ENCODE results near the gene PSD2.

Gene PSD2

GRCh38 chr5:139795074-139796001 lies at the start of gene PSD2:
PSD2 (plus strand) TSS chr5:139795808; CDS start chr5:139809441, 13,633 bp downstream.
- peak within 1 kb of the TSS in 1 of 2 donors; percentile 15 for H3K4me3 ChIP-seq (replicated peaks in 1 of 2; ENCODE audit: low read depth in 2 of 2, low read length in 2 of 2)
- TF ChIP-seq, protein P1, sequence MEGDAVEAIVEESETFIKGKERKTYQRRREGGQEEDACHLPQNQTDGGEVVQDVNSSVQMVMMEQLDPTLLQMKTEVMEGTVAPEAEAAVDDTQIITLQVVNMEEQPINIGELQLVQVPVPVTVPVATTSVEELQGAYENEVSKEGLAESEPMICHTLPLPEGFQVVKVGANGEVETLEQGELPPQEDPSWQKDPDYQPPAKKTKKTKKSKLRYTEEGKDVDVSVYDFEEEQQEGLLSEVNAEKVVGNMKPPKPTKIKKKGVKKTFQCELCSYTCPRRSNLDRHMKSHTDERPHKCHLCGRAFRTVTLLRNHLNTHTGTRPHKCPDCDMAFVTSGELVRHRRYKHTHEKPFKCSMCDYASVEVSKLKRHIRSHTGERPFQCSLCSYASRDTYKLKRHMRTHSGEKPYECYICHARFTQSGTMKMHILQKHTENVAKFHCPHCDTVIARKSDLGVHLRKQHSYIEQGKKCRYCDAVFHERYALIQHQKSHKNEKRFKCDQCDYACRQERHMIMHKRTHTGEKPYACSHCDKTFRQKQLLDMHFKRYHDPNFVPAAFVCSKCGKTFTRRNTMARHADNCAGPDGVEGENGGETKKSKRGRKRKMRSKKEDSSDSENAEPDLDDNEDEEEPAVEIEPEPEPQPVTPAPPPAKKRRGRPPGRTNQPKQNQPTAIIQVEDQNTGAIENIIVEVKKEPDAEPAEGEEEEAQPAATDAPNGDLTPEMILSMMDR (IDR thresholded peaks at IDR 0.05; ENCODE audit: low read depth, low read length), result no peak
- DNase-seq (ENCODE audit: low read depth in 2 of 2), result peak in 1 of 2 donors; percentile 18

DNA sequence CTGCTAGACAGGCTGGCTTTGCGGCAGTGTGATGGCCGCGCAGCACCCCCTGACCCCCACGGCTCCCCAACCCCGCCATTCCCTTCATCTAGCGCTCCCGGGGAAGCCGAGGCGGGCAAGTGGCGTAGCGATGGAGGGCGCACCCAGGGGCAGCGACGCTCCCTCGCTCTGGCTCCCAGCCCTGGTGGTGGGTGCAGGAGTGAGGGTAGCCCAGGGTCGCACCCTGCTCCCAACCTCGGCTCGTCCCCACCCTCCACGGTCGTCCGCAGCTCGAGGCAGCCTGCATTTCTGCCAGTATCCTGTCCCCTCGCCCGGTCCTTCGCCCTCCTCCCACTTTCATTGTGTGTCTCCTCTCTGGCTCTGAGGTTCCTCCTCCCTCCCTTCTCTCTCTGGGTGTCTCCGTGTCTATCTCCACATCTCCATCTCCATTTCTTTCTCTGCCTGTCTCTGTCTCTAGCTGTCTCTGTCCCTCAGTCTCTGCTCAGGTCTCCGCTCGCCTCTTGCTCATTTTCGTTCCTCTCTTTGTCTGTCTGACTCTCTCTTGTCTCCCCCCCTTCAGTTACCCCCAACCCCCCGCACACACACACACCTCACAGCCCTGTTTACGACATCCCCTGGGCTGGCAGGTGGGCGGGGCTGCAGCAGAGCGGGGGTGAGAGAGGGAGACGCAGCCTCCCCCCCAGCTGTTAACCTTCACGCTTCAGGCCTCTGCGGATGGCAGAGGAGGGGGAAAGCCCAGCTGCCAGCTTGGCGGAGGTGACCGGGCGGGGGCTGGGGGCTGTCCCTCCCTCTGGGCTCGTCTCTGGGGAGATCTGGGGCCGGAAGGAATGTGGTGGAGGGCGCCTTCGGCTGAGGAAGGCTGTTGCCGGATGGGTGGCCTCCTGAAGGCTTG lies 48.7 kb upstream of the PSD2 start:
- TF ChIP-seq, protein P1 (IDR thresholded peaks at IDR 0.05; ENCODE audit: low read depth, low read length), result no peak
- H3K4me3 ChIP-seq (replicated peaks in 1 of 2; ENCODE audit: low read depth in 2 of 2, low read length in 2 of 2), result peak overlapping the region; percentile 29 to 33
- DNase-seq (ENCODE audit: low read depth in 2 of 2), result no peak

DNA sequence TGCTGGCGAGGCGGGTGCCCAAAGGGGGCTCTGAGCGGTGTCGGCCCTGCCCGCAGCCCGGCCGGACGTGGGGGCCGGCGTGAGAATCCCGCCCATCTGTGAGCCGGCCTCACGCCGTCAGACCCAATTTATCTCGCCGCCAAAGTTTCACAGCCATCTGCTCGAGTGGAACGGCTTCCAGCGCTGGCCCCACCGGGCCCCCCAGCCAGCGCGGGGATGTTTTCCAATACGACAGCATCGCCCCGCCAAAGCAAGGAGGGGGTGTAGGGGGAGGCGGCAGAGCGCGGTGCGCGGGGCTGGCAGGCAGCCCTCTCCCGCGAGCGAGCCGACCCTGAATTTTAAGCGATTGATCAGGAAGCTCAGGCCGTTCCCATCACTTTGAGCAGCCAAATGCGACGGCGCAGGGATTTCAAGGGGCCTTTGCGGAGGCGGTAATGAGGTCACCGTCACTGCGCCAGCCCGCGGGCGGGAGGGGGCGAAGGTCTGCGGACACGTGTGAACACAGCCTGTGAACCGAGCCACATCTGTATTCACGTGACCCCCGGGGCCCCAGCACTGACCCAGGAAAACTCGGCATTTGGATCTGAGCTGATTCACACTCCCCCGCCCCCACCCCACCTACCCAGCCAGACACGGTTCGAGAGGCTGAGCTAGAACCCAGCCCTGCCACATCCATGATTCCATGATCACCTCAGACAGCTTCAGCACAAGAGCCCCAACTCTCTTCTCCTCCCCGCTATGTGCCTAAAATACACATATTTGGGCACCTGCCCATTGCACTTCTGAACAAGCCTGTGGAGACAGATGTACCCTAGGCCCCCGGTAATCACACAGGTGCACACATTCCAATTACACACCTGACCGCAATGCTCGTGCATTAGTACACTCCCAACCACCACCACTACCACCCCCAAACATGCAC lies 47.8 kb upstream of the PSD2 start:
- peak overlapping the region; percentile 29 to 33 for H3K4me3 ChIP-seq (replicated peaks in 1 of 2; ENCODE audit: low read depth in 2 of 2, low read length in 2 of 2)
- TF ChIP-seq, protein P1 (IDR thresholded peaks at IDR 0.05; ENCODE audit: low read depth, low read length), result no peak
- DNase-seq (ENCODE audit: low read depth in 2 of 2), result peak; percentile 31 to 48

GRCh38 chr5:139748505-139748826 lies 47.1 kb upstream of the PSD2 start:
- TF ChIP-seq, protein P1 (IDR thresholded peaks at IDR 0.05; ENCODE audit: low read depth, low read length), result no peak
- DNase-seq (ENCODE audit: low read depth in 2 of 2), result no peak
- no peak overlapping the region for H3K4me3 ChIP-seq (replicated peaks in 1 of 2; ENCODE audit: low read depth in 2 of 2, low read length in 2 of 2)

- TF ChIP-seq, protein P1 (IDR thresholded peaks at IDR 0.05; ENCODE audit: low read depth, low read length), result no peak
- H3K4me3 ChIP-seq (replicated peaks in 1 of 2; ENCODE audit: low read depth in 2 of 2, low read length in 2 of 2), result no peak overlapping the region
- DNase-seq (ENCODE audit: low read depth in 2 of 2), result no peak
Measured at GRCh38 chr5:139749242-139749641, 46.4 kb upstream of the PSD2 start.

- H3K4me3 ChIP-seq (replicated peaks in 1 of 2; ENCODE audit: low read depth in 2 of 2, low read length in 2 of 2), result no peak overlapping the region
- DNase-seq (ENCODE audit: low read depth in 2 of 2), result no peak
- TF ChIP-seq, protein P1 (IDR thresholded peaks at IDR 0.05; ENCODE audit: low read depth, low read length), result no peak
Measured at GRCh38 chr5:139751236-139751635, 44.4 kb upstream of the PSD2 start.
